HCT116 (cell line): ENCODE results near the gene CYSTM1. TPM values are rescaled to one million over a fixed set of nuclear protein-coding genes. Genes with fewer than 3 reads are reported as not detected.

Experiments used
- ATAC-seq: fragments of 200-7000 bp; cut with Tn5 transposase; 2 replicates; pipeline ENCODE4 v1.9.1; 2020; ENCODE audit warnings: mild to moderate bottlenecking, moderate library complexity
- BruUV-seq: library from RNA; stranded (reverse); fragments of 400-500 nt; replicated peaks from 2 replicates; lab custom pipeline; 2021; lab: Mats Ljungman, UMichigan
- CTCF ChIA-PET: fragments of 300-600 bp; sonication (Branson Sonifier 250); formaldehyde crosslinking; loops from one replicate; lab custom pipeline; 2021; ENCODE audit warnings: antibody characterized with exemption; lab: Charles Lee
- POLR2A ChIA-PET: fragments of 300-600, 350-600 bp; sonication (Branson Sonifier 250); formaldehyde crosslinking; loops from one replicate; lab custom pipeline; 2021; ENCODE audit warnings: antibody characterized with exemption; lab: Charles Lee
- RAD21 ChIA-PET, 2 experiments: fragments of 300-600 bp; sonication (Branson Sonifier 250); formaldehyde crosslinking; loops; one replicate each; lab custom pipeline; 2023; ENCODE audit warnings: low total read pairs in 2 of 2; ENCODE audit not compliant: uncharacterized antibody in 2 of 2, unreplicated experiment in 2 of 2, low non-redundant PET in 1 of 2; lab: Charles Lee
- DNase-seq: peaks from one replicate; pipeline ENCODE4 v3.0.0-alpha.2; 2010; ENCODE audit warnings: low read depth, low spot score
- H2AFZ ChIP-seq: fragments of 200-600 bp; shearing (Covaris generic), sonication (generic); 2 replicates; pipeline ENCODE4 v1.6.1; 2017; ENCODE audit warnings: low read depth, mixed run types, mixed read lengths, antibody characterized with exemption, low read length; ENCODE audit not compliant: poor library complexity, severe bottlenecking
- H3K27ac ChIP-seq: 2 replicates; pipeline ENCODE4 v1.5.1; 2012; ENCODE audit warnings: low read depth, low read length
- H3K27me3 ChIP-seq: fragments of 200-600 bp; sonication (generic); 2 replicates; pipeline ENCODE4 v1.6.1; 2016; ENCODE audit warnings: mixed run types, low read length, mixed read lengths; ENCODE audit not compliant: insufficient read depth
- H3K36me3 ChIP-seq, 2 experiments: fragments of 200-500 bp in 1 of 2; fragments of 200-600 bp in 1 of 2; sonication (Bioruptor generic) in 1 of 2; sonication (generic) in 1 of 2; 2 replicates each; pipeline versions ENCODE4 v1.5.1 to v1.6.1; 2014 to 2016; ENCODE audit warnings: low read length in 2 of 2, inconsistent platforms in 1 of 2, mixed read lengths in 1 of 2, mixed run types in 1 of 2; ENCODE audit not compliant: insufficient read depth in 2 of 2, control insufficient read depth in 1 of 2
- H3K4me1 ChIP-seq, 2 experiments: fragments of 200-600 bp in 1 of 2; sonication (generic) in 1 of 2; 2 replicates each; pipeline versions ENCODE4 v1.5.1 to v1.6.1; 2012 to 2017; ENCODE audit warnings: low read length in 2 of 2, inconsistent platforms in 1 of 2, mild to moderate bottlenecking in 1 of 2, mixed read lengths in 1 of 2, mixed run types in 1 of 2, moderate library complexity in 1 of 2; ENCODE audit not compliant: insufficient read depth in 2 of 2, control insufficient read depth in 1 of 2
- H3K4me2 ChIP-seq: fragments of 200-600 bp; sonication (generic); 2 replicates; pipeline ENCODE4 v1.6.1; 2017; ENCODE audit warnings: mixed run types, low read length, mixed read lengths
- H3K4me3 ChIP-seq, 2 experiments: fragments of 200-600 bp in 1 of 2; sonication (generic) in 1 of 2; replicated peaks in 1 of 2; 2 replicates each; pipeline ENCODE4 v1.5.1; 2011 to 2016; ENCODE audit warnings: low read length in 2 of 2, control low read depth in 1 of 2, low read depth in 1 of 2, mild to moderate bottlenecking in 1 of 2, mixed read lengths in 1 of 2, mixed run types in 1 of 2
- H3K79me2 ChIP-seq: fragments of 200-600 bp; sonication (generic); 2 replicates; pipeline ENCODE4 v1.6.1; 2017; ENCODE audit warnings: mild to moderate bottlenecking, mixed run types, low read length, moderate library complexity, mixed read lengths; ENCODE audit not compliant: insufficient read depth
- H3K9ac ChIP-seq: fragments of 200-600 bp; sonication (generic); 2 replicates; pipeline ENCODE4 v1.6.1; 2016; ENCODE audit warnings: low read length, mixed read lengths
- H3K9me2 ChIP-seq: fragments of 200-600 bp; sonication (generic), shearing (Covaris generic); 2 replicates; pipeline ENCODE4 v1.6.1; 2017; ENCODE audit warnings: mixed run types, mild to moderate bottlenecking, moderate library complexity; ENCODE audit not compliant: insufficient read depth
- H3K9me3 ChIP-seq, 2 experiments: fragments of 200-500 bp in 1 of 2; fragments of 200-600 bp in 1 of 2; sonication (Bioruptor generic) in 1 of 2; sonication (generic) in 1 of 2; 2 replicates each; pipeline ENCODE4 v1.6.1; 2014 to 2017; ENCODE audit warnings: low read length in 2 of 2, mixed read lengths in 2 of 2, inconsistent platforms in 1 of 2, low read depth in 1 of 2, mild to moderate bottlenecking in 1 of 2, mixed run types in 1 of 2, moderate library complexity in 1 of 2; ENCODE audit not compliant: control insufficient read depth in 1 of 2, insufficient read depth in 1 of 2
- H4K20me1 ChIP-seq: fragments of 200-600 bp; sonication (generic), shearing (Covaris generic); 2 replicates; pipeline ENCODE4 v1.6.1; 2017; ENCODE audit warnings: mixed run types, mild to moderate bottlenecking, moderate library complexity; ENCODE audit not compliant: insufficient read depth
- CBX3 ChIP-seq: IDR thresholded peaks from 2 replicates; pipeline ENCODE4 v1.6.1; 2012; ENCODE audit warnings: low read depth
- CEBPB ChIP-seq: IDR thresholded peaks from 2 replicates; pipeline ENCODE4 v1.6.1; 2012; ENCODE audit warnings: low read depth
- CTCF ChIP-seq, 3 experiments: fragments of 200-600 bp in 1 of 3; sonication (generic) in 1 of 3; IDR thresholded peaks in 2 of 3; conservative IDR thresholded peaks in 1 of 3; 2 replicates each; pipeline ENCODE4 v1.5.1; 2012 to 2017; ENCODE audit warnings: low read depth in 2 of 3, low read length in 2 of 3, antibody characterized with exemption in 1 of 3, borderline replicate concordance in 1 of 3, control low read depth in 1 of 3, mild to moderate bottlenecking in 1 of 3, mixed read lengths in 1 of 3, mixed run types in 1 of 3, moderate library complexity in 1 of 3; ENCODE audit not compliant: insufficient read depth in 1 of 3
- EGR1 ChIP-seq: IDR thresholded peaks from 2 replicates; pipeline ENCODE4 v1.6.1; 2012; ENCODE audit warnings: low read depth
- ELF1 ChIP-seq: IDR thresholded peaks from 2 replicates; pipeline ENCODE4 v1.6.1; 2012; ENCODE audit warnings: low read depth, borderline replicate concordance
- EZH2phosphoT487 ChIP-seq: fragments of 200-600 bp; IDR thresholded peaks from 2 replicates; pipeline ENCODE4 v1.6.1; 2018; ENCODE audit warnings: antibody characterized with exemption, borderline replicate concordance
- FOSL1 ChIP-seq: IDR thresholded peaks from 2 replicates; pipeline ENCODE4 v1.6.1; 2012; ENCODE audit warnings: low read depth
- MAX ChIP-seq: IDR thresholded peaks from 2 replicates; pipeline ENCODE4 v1.6.1; 2012
- POLR2AphosphoS5 ChIP-seq: IDR thresholded peaks from 2 replicates; pipeline ENCODE4 v1.6.1; 2011; ENCODE audit warnings: mild to moderate bottlenecking, low read depth, low read length, moderate library complexity
- RAD21 ChIP-seq: IDR thresholded peaks from 2 replicates; pipeline ENCODE4 v1.6.1; 2012; ENCODE audit warnings: low read depth, mild to moderate bottlenecking
- SP1 ChIP-seq: IDR thresholded peaks from 2 replicates; pipeline ENCODE4 v1.6.1; 2012; ENCODE audit warnings: low read depth
- intact Hi-C: fragments of 100-400 bp; cut with micrococcal nuclease; formaldehyde crosslinking; loops from 2 replicates; pipeline ENCODE4 v1.10.0; 2022
- total RNA-seq: library from RNA; stranded (reverse); gene quantifications from one replicate; pipeline ENCODE4 v1.2.1, GENCODE V29; 2021; ENCODE audit not compliant: unreplicated experiment

CYSTM1 gene
- total RNA-seq, 1 experiment from 2014 or later, result 56.0 TPM

DNA sequence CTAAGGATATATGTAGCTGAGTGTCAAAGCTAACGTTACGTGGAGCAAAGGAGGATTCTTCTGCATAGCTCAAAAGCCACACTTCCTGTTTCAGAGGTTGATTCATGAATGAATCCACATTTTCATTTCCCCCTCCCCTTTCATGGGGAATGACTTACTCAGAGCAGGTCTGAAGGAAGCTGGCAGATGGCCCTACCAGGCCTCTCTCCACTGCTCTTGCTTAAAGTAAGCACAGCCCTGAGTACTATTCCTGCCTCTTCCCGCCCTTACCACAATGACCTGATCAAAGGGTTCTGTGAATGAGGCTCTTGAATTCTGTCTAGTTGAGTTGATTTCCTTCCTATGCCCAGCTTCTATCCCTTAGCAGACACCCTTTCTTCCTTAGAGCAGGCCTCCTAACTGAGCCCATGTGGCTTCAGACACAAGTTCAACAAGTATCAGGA lies 43.0 kb upstream of the CYSTM1 start (continued):
- TF ChIP-seq SP1, result peak; percentile 58
- TF ChIP-seq RAD21, result no peak

DNA sequence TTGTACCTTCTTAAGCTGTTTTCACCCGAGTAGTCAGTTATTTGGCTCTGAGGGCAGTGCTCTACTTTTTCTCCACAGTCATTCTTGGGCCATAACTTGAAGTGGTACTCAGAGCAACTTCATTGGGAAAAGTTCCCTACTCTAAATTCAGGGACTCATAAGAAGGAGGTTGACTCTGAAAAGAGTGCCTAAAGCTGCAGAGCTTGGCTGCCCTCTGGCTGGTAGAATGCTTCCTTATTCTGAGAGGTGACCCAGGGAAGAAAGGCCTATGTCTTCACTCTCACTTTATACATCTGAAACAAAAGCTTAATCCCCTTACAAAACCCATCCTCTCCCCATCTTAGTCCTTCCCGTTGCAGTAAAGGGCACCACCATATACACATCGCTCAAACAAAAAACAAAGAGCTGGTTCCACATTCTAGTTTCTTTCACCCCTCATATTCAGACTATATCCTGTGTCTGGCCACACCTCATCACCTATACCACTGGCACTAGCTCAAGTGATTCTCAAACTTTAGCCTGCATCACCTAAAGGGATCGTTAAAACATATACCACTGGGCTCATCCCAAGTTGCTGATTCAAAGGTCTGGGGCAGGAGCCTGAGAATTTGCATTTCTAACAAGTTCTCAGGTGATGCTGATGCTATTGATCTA lies 41.3 kb upstream of the CYSTM1 start:
- TF ChIP-seq POLR2AphosphoS5 (no peak), CBX3 (no peak)
- H3K27ac ChIP-seq, result no peak overlapping the region
- DNase-seq, result no peak
- no peak overlapping the region for H3K9ac ChIP-seq
- H3K4me1 ChIP-seq, result peaks cover 0 to 19% of the 10 kb centered on the region in 2 experiments; a peak in 2 of 4 replicates
- no peaks in the 10 kb centered on the region for H3K9me3 ChIP-seq
- no peak for ATAC-seq
- H3K9me2 ChIP-seq, result no peaks in the 10 kb centered on the region
- intact Hi-C loops, result no loop called here
- H3K4me2 ChIP-seq, result no peak overlapping the region
- CTCF ChIA-PET, result interaction anchor here (2.7 kb wide), 1 partner anchor 11 kb away, joined by 20 read pairs; no protein-coding TSS in a partner anchor
- H3K27me3 ChIP-seq, result no peaks in the 10 kb centered on the region
- no peak overlapping the region for H2AFZ ChIP-seq
- H3K4me3 ChIP-seq, result no peak overlapping the region
- no peaks in the 10 kb centered on the region; the same call in 1 of the 2 replicates for H3K79me2 ChIP-seq
- H3K36me3 ChIP-seq, result no peaks in the 10 kb centered on the region
- H4K20me1 ChIP-seq, result no peaks in the 10 kb centered on the region
- RAD21 ChIA-PET, result no interaction called here
- POLR2A ChIA-PET, result no interaction called here
- BruUV-seq, result no TSS peak

GRCh38 chr5:140134277-140134935 lies 40.6 kb upstream of the CYSTM1 start:
- H3K36me3 ChIP-seq, result no peaks in the 10 kb centered on the region
- ChIA-PET CTCF (interaction anchor here (2.7 kb wide), 1 partner anchor 10 kb away, joined by 20 read pairs; no protein-coding TSS in a partner anchor), POLR2A (no interaction called here), RAD21 (no interaction called here)
- no peaks in the 10 kb centered on the region for H4K20me1 ChIP-seq
- H3K27me3 ChIP-seq, result no peaks in the 10 kb centered on the region
- H3K4me1 ChIP-seq, result peaks cover 0 to 19% of the 10 kb centered on the region in 2 experiments; a peak in 2 of 4 replicates
- no peak overlapping the region for H3K4me2 ChIP-seq
- H3K9me2 ChIP-seq, result no peaks in the 10 kb centered on the region
- no TSS peak for BruUV-seq
- no peak overlapping the region for H3K4me3 ChIP-seq
- ATAC-seq (no peak), DNase-seq (no peak)
- no peak overlapping the region for H2AFZ ChIP-seq
- H3K79me2 ChIP-seq, result no peaks in the 10 kb centered on the region; the same call in 1 of the 2 replicates
- intact Hi-C loops, result no loop called here
- H3K27ac ChIP-seq, result no peak overlapping the region
- H3K9ac ChIP-seq, result no peak overlapping the region
- H3K9me3 ChIP-seq, result no peaks in the 10 kb centered on the region
- TF ChIP-seq FOSL1 (no peak), EGR1 (no peak), CTCF (IDR thresholded peaks at IDR 0.05 in 2 of 3, conservative IDR thresholded peaks at IDR 0.05 in 1 of 3; ENCODE audit: borderline replicate concordance in 1 of 3, insufficient read depth in 1 of 3, low read depth in 2 of 3, low read length in 2 of 3) (no peak), EZH2phosphoT487 (no peak), MAX (no peak), ELF1 (no peak), POLR2AphosphoS5 (no peak), CEBPB (no peak)
